GM06990 (cell line): ENCODE measurements around the gene HOXB9.

Experiments
- DNase-seq: peaks from one replicate; pipeline ENCODE4 v3.0.0-alpha.2; 2011; ENCODE audit not compliant: insufficient read length; ENCODE audit errors: extremely low read depth
- H3K27me3 ChIP-seq: replicated peaks from 2 replicates; pipeline ENCODE4 v1.6.0; 2011; ENCODE audit warnings: low read length; ENCODE audit not compliant: control insufficient read depth, insufficient read depth
- H3K36me3 ChIP-seq: 2 replicates; pipeline ENCODE4 v1.5.1; 2011; ENCODE audit warnings: low read length; ENCODE audit not compliant: control insufficient read depth, insufficient read depth
- H3K4me3 ChIP-seq: replicated peaks from 2 replicates; pipeline ENCODE4 v1.5.1; 2011; ENCODE audit warnings: low read depth, mild to moderate bottlenecking, control low read depth, low read length
- CTCF ChIP-seq: IDR thresholded peaks from 2 replicates; pipeline ENCODE4 v1.5.1; 2011; ENCODE audit warnings: low read length, control low read depth, mild to moderate bottlenecking, inconsistent platforms; ENCODE audit not compliant: insufficient read depth, poor library complexity, severe bottlenecking

The HOXB9 gene

GRCh38 chr17:48636177-48637018, 10.2 kb upstream of the HOXB9 start:
- H3K36me3 ChIP-seq: no peaks in the 10 kb centered on the region
- H3K4me3 ChIP-seq: no peak overlapping the region
- peak; percentile 69 for DNase-seq
- TF ChIP-seq CTCF: peak; percentile 94
- no peaks in the 10 kb centered on the region; the same call in none of the 2 replicates for H3K27me3 ChIP-seq

GRCh38 chr17:48634493-48635208, 8.5 kb upstream of the HOXB9 start:
- no peak overlapping the region for H3K4me3 ChIP-seq
- no peak for DNase-seq
- H3K27me3 ChIP-seq: no peaks in the 10 kb centered on the region; the same call in none of the 2 replicates
- TF ChIP-seq CTCF: no peak
- H3K36me3 ChIP-seq: no peaks in the 10 kb centered on the region

GRCh38 chr17:48633266-48633677, 7.1 kb upstream of the HOXB9 start:
- Histone ChIP-seq H3K27me3 (peaks cover 2% of the 10 kb centered on the region), H3K36me3 (no peaks in the 10 kb centered on the region), H3K4me3 (no peak overlapping the region)
- no peak for TF ChIP-seq CTCF
- no peak for DNase-seq

- no peak overlapping the region for H3K4me3 ChIP-seq
- no peak for DNase-seq
- TF ChIP-seq CTCF: no peak
- no peaks in the 10 kb centered on the region for H3K36me3 ChIP-seq
- H3K27me3 ChIP-seq: peaks cover 2% of the 10 kb centered on the region
These were observed 6.6 kb upstream of the HOXB9 start for GRCh38 chr17:48632579-48633265.

GRCh38 chr17:48631693-48632578, 5.8 kb upstream of the HOXB9 start:
- no peaks in the 10 kb centered on the region for H3K36me3 ChIP-seq
- TF ChIP-seq CTCF: no peak
- DNase-seq: no peak
- H3K27me3 ChIP-seq: peaks cover 2% of the 10 kb centered on the region
- no peak overlapping the region for H3K4me3 ChIP-seq
